Lung (tissue), 12 donors: ENCODE data around the gene TM4SF5. TPM values are rescaled to one million over a fixed set of nuclear protein-coding genes. Genes with fewer than 3 reads are reported as not detected.

Source experiments
- ATAC-seq: fragments of 200-7000 bp; cut with Tn5 transposase; one replicate; pipeline ENCODE4 v1.9.1; 2020; ENCODE audit warnings: moderate number of reproducible peaks; ENCODE audit not compliant: insufficient read depth, low FRiP score
- DNase-seq, 3 donors: peaks; one replicate each; pipeline ENCODE4 v3.0.0-alpha.2; 2013 to 2017
- H3K27ac ChIP-seq, 2 donors: one replicate each; pipeline ENCODE4 v1.5.1; 2013; ENCODE audit warnings: mild to moderate bottlenecking in 2 of 2, moderate library complexity in 2 of 2, control low read depth in 1 of 2, inconsistent platforms in 1 of 2, low read depth in 1 of 2, low read length in 1 of 2
- H3K27me3 ChIP-seq, 3 donors: one replicate each; pipeline ENCODE4 v1.5.1; 2013; ENCODE audit warnings: low read length in 2 of 3; ENCODE audit not compliant: control insufficient read depth in 3 of 3, insufficient read depth in 3 of 3
- H3K36me3 ChIP-seq, 4 donors: one replicate each; pipeline ENCODE4 v1.5.1; 2013; ENCODE audit warnings: low read length in 4 of 4, mild to moderate bottlenecking in 1 of 4, moderate library complexity in 1 of 4; ENCODE audit not compliant: control insufficient read depth in 4 of 4, insufficient read depth in 4 of 4
- H3K4me1 ChIP-seq, 5 donors: one replicate each; pipeline ENCODE4 v1.5.1; 2013; ENCODE audit warnings: low read length in 5 of 5, mild to moderate bottlenecking in 2 of 5, moderate library complexity in 1 of 5; ENCODE audit not compliant: control insufficient read depth in 5 of 5, insufficient read depth in 5 of 5
- H3K4me3 ChIP-seq: one replicate; pipeline ENCODE4 v1.5.1; 2013; ENCODE audit warnings: mild to moderate bottlenecking, control low read depth, moderate library complexity
- H3K9ac ChIP-seq, 2 donors: one replicate each; pipeline ENCODE4 v1.5.1; 2013; ENCODE audit warnings: low read length in 2 of 2, control low read depth in 1 of 2; ENCODE audit not compliant: insufficient read depth in 1 of 2
- H3K9me3 ChIP-seq, 4 donors: one replicate each; pipeline ENCODE4 v1.5.1; 2013; ENCODE audit warnings: low read length in 3 of 4, mild to moderate bottlenecking in 1 of 4, moderate library complexity in 1 of 4; ENCODE audit not compliant: control insufficient read depth in 4 of 4, insufficient read depth in 3 of 4
- WGBS, 2 donors: extraction: QIAGEN DNeasy Blood & Tissue Kit; methylation state at CpG; one replicate each; pipeline ENCODE4 v1.1.7; 2013; 5-methylcytosine and 5-hydroxymethylcytosine counted together
- polyA plus RNA-seq, 2 donors: library from polyadenylated mRNA; stranded (reverse); fragments of 200-250 nt; gene quantifications; one replicate each; pipeline ENCODE4 v1.2.1, GENCODE V29; 2013
- total RNA-seq, 2 donors: library from RNA; depleted of rRNA in 1 of 2; stranded (reverse); fragments of >200 nt in 1 of 2; gene quantifications; one replicate each; pipeline ENCODE4 v1.2.1, GENCODE V29; 2014 to 2021
- TF ChIP-seq, protein P1 (sequence below): IDR thresholded peaks from 2 replicates; pipeline ENCODE4 v1.5.1; 2012; ENCODE audit warnings: mild to moderate bottlenecking; ENCODE audit errors: control extremely low read depth, extremely low read depth
- donor health status: control.
- donor health status: control.
- donor health status: Bipolar disorder and iron deficiency.
- donor health status: healthy.
- donor health status: DM: yes; HTN: yes; CAD: no.

TM4SF5 gene
- total and polyA plus RNA-seq, 4 donors = not detected

DNA sequence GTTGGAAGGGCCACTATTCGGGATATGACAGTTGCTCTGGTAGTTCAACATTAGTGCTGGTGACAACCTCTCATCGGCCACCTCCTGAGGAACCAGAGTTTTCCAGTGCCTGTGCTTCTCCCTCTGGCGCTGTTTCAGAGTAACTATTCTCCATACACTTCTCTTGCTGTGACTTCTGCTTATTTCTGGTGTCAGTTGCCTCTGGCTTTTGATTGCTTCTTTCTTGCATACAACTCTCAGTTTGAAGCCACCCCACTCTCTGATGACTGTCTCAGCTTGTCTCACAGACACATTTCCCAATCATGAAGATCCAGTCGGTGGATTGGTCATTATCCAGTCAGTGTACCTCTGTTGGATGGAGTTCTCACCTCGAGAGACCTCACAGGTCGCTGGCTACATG, 3.4 kb upstream of the TM4SF5 start:
- no peak overlapping the region for H3K4me3 ChIP-seq
- WGBS, 2 donors = 75 to 83% methylated on average over 6 of the region's 6 CpGs
- H3K9me3 ChIP-seq = no peaks in the 10 kb centered on the region
- no peak overlapping the region for H3K9ac ChIP-seq
- no peaks in the 10 kb centered on the region for H3K36me3 ChIP-seq
- TF ChIP-seq, protein P1, sequence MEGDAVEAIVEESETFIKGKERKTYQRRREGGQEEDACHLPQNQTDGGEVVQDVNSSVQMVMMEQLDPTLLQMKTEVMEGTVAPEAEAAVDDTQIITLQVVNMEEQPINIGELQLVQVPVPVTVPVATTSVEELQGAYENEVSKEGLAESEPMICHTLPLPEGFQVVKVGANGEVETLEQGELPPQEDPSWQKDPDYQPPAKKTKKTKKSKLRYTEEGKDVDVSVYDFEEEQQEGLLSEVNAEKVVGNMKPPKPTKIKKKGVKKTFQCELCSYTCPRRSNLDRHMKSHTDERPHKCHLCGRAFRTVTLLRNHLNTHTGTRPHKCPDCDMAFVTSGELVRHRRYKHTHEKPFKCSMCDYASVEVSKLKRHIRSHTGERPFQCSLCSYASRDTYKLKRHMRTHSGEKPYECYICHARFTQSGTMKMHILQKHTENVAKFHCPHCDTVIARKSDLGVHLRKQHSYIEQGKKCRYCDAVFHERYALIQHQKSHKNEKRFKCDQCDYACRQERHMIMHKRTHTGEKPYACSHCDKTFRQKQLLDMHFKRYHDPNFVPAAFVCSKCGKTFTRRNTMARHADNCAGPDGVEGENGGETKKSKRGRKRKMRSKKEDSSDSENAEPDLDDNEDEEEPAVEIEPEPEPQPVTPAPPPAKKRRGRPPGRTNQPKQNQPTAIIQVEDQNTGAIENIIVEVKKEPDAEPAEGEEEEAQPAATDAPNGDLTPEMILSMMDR = no peak
- peaks cover 0 to 7% (median 2%) of the 10 kb centered on the region in 3 donors for H3K27me3 ChIP-seq
- ATAC-seq = no peak
- DNase-seq = no peak
- no peaks in the 10 kb centered on the region for H3K4me1 ChIP-seq
- H3K27ac ChIP-seq = no peak overlapping the region

DNA sequence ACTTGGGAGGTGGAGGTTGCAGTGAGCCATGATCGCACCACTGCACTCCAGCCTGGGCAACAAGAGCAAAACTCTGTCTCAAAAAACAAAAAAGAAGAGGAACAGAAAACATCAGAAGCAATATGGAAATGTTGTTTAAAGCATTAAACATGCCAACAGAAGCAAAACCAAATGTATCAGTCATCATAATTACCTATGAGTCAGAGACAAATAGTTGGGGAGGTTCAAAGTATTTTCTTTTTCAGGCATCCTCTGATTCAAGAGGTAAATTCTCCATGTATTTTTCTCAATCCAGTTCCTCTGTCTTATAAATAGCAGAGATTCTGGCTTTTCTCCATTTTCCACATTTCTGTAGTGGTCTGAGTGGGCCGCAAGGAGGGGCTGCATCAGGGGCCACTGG, 2.1 kb upstream of the TM4SF5 start:
- no peak for DNase-seq
- ATAC-seq = no peak
- TF ChIP-seq, protein P1 = no peak
- H3K4me3 ChIP-seq = no peak overlapping the region
- no peak overlapping the region for H3K9ac ChIP-seq
- no peaks in the 10 kb centered on the region for H3K36me3 ChIP-seq
- H3K27ac ChIP-seq = no peak overlapping the region
- H3K4me1 ChIP-seq = no peaks in the 10 kb centered on the region
- 96 to 98% methylated on average over 2 of the region's 2 CpGs for WGBS, 2 donors
- H3K9me3 ChIP-seq = no peaks in the 10 kb centered on the region
- peaks cover 0 to 9% (median 2%) of the 10 kb centered on the region in 3 donors for H3K27me3 ChIP-seq

DNA sequence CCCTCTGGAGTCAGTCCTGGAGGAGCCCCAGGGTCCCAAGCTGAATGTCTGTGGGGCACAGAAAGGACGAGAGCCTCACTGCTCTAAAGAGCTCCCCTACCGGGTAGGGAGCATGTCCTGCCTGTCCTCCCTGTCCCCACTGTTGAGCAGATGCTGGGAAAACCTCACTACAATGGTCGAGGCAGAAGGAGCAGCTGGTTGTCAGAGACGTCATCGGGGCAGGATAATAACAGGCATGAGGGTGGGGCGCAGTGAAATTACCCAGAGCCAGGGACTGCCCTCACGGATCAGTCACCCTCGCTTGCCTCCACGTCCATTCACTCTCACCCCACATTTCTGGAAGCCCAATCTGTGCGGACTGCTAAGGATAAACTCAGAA, 538 bp downstream of the TM4SF5 start:
- ATAC-seq = no peak

More for the DNA sequence above, 538 bp downstream of the TM4SF5 start:
- Histone ChIP-seq H3K27ac (no peak overlapping the region), H3K9me3 (no peaks in the 10 kb centered on the region), H3K4me1 (no peaks in the 10 kb centered on the region), H3K36me3 (no peaks in the 10 kb centered on the region), H3K4me3 (no peak overlapping the region), H3K27me3 (peaks cover 0 to 9% (median 0%) of the 10 kb centered on the region in 3 donors), H3K9ac (no peak overlapping the region)
- WGBS, 2 donors = 71 to 88% methylated on average over 10 of the region's 10 CpGs
- no peak for DNase-seq
- TF ChIP-seq, protein P1 = no peak
